SK-N-SH (cell line): ENCODE results near the gene PCBD2.

Experiments used
- JUND ChIP-seq: IDR thresholded peaks from 2 replicates; pipeline ENCODE4 v1.4.0; 2012
- NFIC ChIP-seq: IDR thresholded peaks from 2 replicates; pipeline ENCODE4 v1.4.0; 2012; ENCODE audit warnings: borderline replicate concordance
- TAF1 ChIP-seq: IDR thresholded peaks from 2 replicates; pipeline ENCODE4 v1.6.1; 2012; ENCODE audit warnings: low read depth, mild to moderate bottlenecking, low read length, moderate library complexity, borderline replicate concordance
- TEAD4 ChIP-seq: IDR thresholded peaks from 2 replicates; pipeline ENCODE4 v1.4.0; 2012; ENCODE audit warnings: mild to moderate bottlenecking, borderline replicate concordance; ENCODE audit not compliant: insufficient read depth
- TF ChIP-seq, protein P1 (sequence below): fragments of 200-600 bp; sonication (generic); IDR thresholded peaks from 2 replicates; pipeline ENCODE4 v1.6.1; 2017; ENCODE audit warnings: antibody characterized with exemption, mild to moderate bottlenecking, moderate library complexity
- TF ChIP-seq, protein P2 (sequence below): IDR thresholded peaks from 2 replicates; pipeline ENCODE4 v1.4.0; 2012; ENCODE audit warnings: low read depth
- TF ChIP-seq, protein P3 (sequence below): fragments of 150-350 bp; IDR thresholded peaks from 2 replicates; pipeline ENCODE4 v1.6.1; 2017; ENCODE audit warnings: antibody characterized with exemption, low read length, low read depth, borderline replicate concordance
- TF ChIP-seq, protein P4 (sequence below): IDR thresholded peaks from 2 replicates; pipeline ENCODE4; 2012

DNA sequence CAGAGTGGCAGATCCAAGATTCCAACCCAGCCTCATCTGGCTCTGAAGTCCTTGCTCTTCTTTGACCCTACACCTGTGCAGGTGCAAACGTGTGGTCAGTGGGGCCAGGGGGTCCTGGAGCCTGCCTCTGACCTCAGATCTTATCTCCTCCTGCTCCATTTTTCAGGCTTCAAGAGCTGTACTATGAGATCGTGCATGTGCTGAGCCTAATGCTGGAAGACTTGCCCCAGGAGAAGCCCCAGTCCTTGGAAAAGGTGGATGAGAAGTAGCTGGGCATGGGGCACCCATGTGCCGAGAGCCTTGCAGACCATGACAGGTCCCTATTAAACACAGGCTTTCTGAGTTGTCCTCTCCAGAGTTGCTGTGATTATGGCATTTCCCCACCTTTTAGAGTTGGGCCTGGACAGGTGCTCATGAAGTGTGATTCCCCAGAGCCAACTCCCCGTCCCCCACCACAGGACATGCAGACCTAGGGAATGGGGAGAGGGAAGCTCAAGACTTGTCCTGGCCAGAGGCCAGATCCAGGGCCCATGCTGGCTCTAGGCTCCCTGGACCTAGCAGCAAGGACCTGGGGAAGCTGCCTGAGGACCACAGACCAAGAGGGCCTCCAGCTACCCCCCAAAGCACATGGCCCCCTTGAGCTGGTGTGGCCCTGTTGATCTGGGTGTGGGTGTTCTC is 106.6 kb downstream of the PCBD2 start:
- TF ChIP-seq, protein P1, sequence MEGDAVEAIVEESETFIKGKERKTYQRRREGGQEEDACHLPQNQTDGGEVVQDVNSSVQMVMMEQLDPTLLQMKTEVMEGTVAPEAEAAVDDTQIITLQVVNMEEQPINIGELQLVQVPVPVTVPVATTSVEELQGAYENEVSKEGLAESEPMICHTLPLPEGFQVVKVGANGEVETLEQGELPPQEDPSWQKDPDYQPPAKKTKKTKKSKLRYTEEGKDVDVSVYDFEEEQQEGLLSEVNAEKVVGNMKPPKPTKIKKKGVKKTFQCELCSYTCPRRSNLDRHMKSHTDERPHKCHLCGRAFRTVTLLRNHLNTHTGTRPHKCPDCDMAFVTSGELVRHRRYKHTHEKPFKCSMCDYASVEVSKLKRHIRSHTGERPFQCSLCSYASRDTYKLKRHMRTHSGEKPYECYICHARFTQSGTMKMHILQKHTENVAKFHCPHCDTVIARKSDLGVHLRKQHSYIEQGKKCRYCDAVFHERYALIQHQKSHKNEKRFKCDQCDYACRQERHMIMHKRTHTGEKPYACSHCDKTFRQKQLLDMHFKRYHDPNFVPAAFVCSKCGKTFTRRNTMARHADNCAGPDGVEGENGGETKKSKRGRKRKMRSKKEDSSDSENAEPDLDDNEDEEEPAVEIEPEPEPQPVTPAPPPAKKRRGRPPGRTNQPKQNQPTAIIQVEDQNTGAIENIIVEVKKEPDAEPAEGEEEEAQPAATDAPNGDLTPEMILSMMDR = no peak
- TF ChIP-seq, protein P2, sequence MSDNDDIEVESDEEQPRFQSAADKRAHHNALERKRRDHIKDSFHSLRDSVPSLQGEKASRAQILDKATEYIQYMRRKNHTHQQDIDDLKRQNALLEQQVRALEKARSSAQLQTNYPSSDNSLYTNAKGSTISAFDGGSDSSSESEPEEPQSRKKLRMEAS = no peak
- TF ChIP-seq TAF1 (no peak), JUND (no peak), TEAD4 (no peak), NFIC (no peak)
- TF ChIP-seq, protein P3, sequence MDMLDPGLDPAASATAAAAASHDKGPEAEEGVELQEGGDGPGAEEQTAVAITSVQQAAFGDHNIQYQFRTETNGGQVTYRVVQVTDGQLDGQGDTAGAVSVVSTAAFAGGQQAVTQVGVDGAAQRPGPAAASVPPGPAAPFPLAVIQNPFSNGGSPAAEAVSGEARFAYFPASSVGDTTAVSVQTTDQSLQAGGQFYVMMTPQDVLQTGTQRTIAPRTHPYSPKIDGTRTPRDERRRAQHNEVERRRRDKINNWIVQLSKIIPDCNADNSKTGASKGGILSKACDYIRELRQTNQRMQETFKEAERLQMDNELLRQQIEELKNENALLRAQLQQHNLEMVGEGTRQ = no peak
- TF ChIP-seq, protein P4, sequence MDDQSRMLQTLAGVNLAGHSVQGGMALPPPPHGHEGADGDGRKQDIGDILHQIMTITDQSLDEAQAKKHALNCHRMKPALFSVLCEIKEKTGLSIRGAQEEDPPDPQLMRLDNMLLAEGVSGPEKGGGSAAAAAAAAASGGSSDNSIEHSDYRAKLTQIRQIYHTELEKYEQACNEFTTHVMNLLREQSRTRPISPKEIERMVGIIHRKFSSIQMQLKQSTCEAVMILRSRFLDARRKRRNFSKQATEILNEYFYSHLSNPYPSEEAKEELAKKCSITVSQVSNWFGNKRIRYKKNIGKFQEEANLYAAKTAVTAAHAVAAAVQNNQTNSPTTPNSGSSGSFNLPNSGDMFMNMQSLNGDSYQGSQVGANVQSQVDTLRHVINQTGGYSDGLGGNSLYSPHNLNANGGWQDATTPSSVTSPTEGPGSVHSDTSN = no peak
